OCI-LY1 (cell line): ENCODE measurements around the gene ZNF618.

Source experiments
- H2AFZ ChIP-seq: fragments of 200-600 bp; sonication (generic), shearing (Covaris generic); 2 replicates; pipeline ENCODE4 v1.6.0; 2014; ENCODE audit warnings: antibody characterized with exemption, mild to moderate bottlenecking, low read length
- H3F3A ChIP-seq: fragments of 200-600 bp; sonication (generic), shearing (Covaris generic); 2 replicates; pipeline ENCODE4 v1.6.0; 2014; ENCODE audit warnings: mild to moderate bottlenecking, antibody characterized with exemption, low read length, moderate library complexity; ENCODE audit not compliant: insufficient read depth
- H3K27ac ChIP-seq: fragments of 200-600 bp; sonication (generic); 2 replicates; pipeline ENCODE4 v1.5.1; 2014; ENCODE audit warnings: low read length, mixed run types, mild to moderate bottlenecking, low read depth; ENCODE audit not compliant: poor library complexity, severe bottlenecking
- H3K27me3 ChIP-seq: fragments of 200-600 bp; sonication (generic); 2 replicates; pipeline ENCODE4 v1.6.0; 2014; ENCODE audit warnings: antibody characterized with exemption, mild to moderate bottlenecking, low read length, moderate library complexity; ENCODE audit not compliant: insufficient read depth
- H3K36me3 ChIP-seq: fragments of 200-600 bp; sonication (generic); 2 replicates; pipeline ENCODE4 v1.6.1; 2014; ENCODE audit warnings: mild to moderate bottlenecking, antibody characterized with exemption, low read length, moderate library complexity, mixed read lengths; ENCODE audit not compliant: insufficient read depth
- H3K4me1 ChIP-seq: fragments of 200-600 bp; sonication (generic); 2 replicates; pipeline ENCODE4 v1.5.1; 2014; ENCODE audit warnings: mild to moderate bottlenecking, low read length, moderate library complexity; ENCODE audit not compliant: insufficient read depth, severe bottlenecking
- H3K4me2 ChIP-seq: fragments of 200-600 bp; sonication (generic), shearing (Covaris generic); 2 replicates; pipeline ENCODE4 v1.6.1; 2014; ENCODE audit warnings: low read length
- H3K4me3 ChIP-seq: fragments of 200-600 bp; sonication (generic); 2 replicates; pipeline ENCODE4 v1.5.1; 2014; ENCODE audit warnings: low read length, low read depth, mild to moderate bottlenecking, mixed read lengths; ENCODE audit not compliant: poor library complexity, severe bottlenecking
- H3K79me2 ChIP-seq: fragments of 200-600 bp; shearing (Covaris generic); 2 replicates; pipeline ENCODE4 v1.6.1; 2016; ENCODE audit warnings: mixed run types, low read length, mixed read lengths; ENCODE audit not compliant: insufficient read depth
- H3K9ac ChIP-seq: fragments of 200-600 bp; sonication (generic), shearing (Covaris generic); 2 replicates; pipeline ENCODE4 v1.6.1; 2014; ENCODE audit warnings: mild to moderate bottlenecking, low read length, mixed read lengths
- H3K9me2 ChIP-seq: fragments of 200-600 bp; sonication (generic), shearing (Covaris generic); 2 replicates; pipeline ENCODE4 v1.6.1; 2014; ENCODE audit warnings: low read depth, mild to moderate bottlenecking, low read length, mixed read lengths
- H3K9me3 ChIP-seq: fragments of 200-600 bp; shearing (Covaris generic); 2 replicates; pipeline ENCODE4 v1.6.1; 2014; ENCODE audit warnings: low read length, mixed read lengths
- H4K20me1 ChIP-seq: fragments of 200-600 bp; sonication (generic), shearing (Covaris generic); 2 replicates; pipeline ENCODE4 v1.6.0; 2016; ENCODE audit warnings: mild to moderate bottlenecking, low read length; ENCODE audit not compliant: insufficient read depth
- CTCF ChIP-seq: fragments of 200-600 bp; sonication (generic), shearing (Covaris generic); IDR thresholded peaks from 2 replicates; pipeline ENCODE4 v1.5.1; 2017; ENCODE audit warnings: mild to moderate bottlenecking, antibody characterized with exemption, low read length, moderate library complexity, mixed read lengths
- EZH2 ChIP-seq: fragments of 200-600 bp; sonication (generic), shearing (Covaris generic); IDR thresholded peaks from 2 replicates; pipeline ENCODE4 v1.8.0; 2017; ENCODE audit warnings: borderline replicate concordance, mixed run types, mild to moderate bottlenecking, antibody characterized with exemption, low read length, moderate library complexity, mixed read lengths

ZNF618 gene

GRCh38 chr9:114083666-114084065 is 207.6 kb downstream of the ZNF618 start:
- Histone ChIP-seq H3K9me3 (no peaks in the 10 kb centered on the region), H3F3A (no peaks in the 10 kb centered on the region), H3K36me3 (no peaks in the 10 kb centered on the region), H3K9ac (no peak overlapping the region), H3K4me3 (no peak overlapping the region), H3K27ac (no peak overlapping the region), H3K4me1 (no peaks in the 10 kb centered on the region), H3K27me3 (no peaks in the 10 kb centered on the region; the same call in 1 of the 2 replicates), H3K79me2 (no peaks in the 10 kb centered on the region), H3K9me2 (no peaks in the 10 kb centered on the region), H2AFZ (no peak overlapping the region), H3K4me2 (no peak overlapping the region), H4K20me1 (no peaks in the 10 kb centered on the region)
- no peak for TF ChIP-seq EZH2
- TF ChIP-seq CTCF = no peak

- Histone ChIP-seq H3K9ac (no peak overlapping the region), H3K9me3 (no peaks in the 10 kb centered on the region), H3K27me3 (no peaks in the 10 kb centered on the region; the same call in 1 of the 2 replicates), H3K79me2 (no peaks in the 10 kb centered on the region), H2AFZ (no peak overlapping the region), H3K4me3 (no peak overlapping the region), H4K20me1 (no peaks in the 10 kb centered on the region), H3F3A (no peaks in the 10 kb centered on the region), H3K4me1 (no peaks in the 10 kb centered on the region), H3K9me2 (no peaks in the 10 kb centered on the region), H3K27ac (no peak overlapping the region), H3K4me2 (no peak overlapping the region), H3K36me3 (no peaks in the 10 kb centered on the region)
- TF ChIP-seq EZH2 (no peak), CTCF (no peak)
These were observed 208.4 kb downstream of the ZNF618 start for GRCh38 chr9:114084282-114085073.

- no peaks in the 10 kb centered on the region; the same call in 1 of the 2 replicates for H3K27me3 ChIP-seq
- TF ChIP-seq EZH2 (no peak), CTCF (no peak)
- no peak overlapping the region for H3K4me2 ChIP-seq
- H4K20me1 ChIP-seq = no peaks in the 10 kb centered on the region
- no peaks in the 10 kb centered on the region for H3K9me2 ChIP-seq
- no peaks in the 10 kb centered on the region for H3K9me3 ChIP-seq
- no peaks in the 10 kb centered on the region for H3F3A ChIP-seq
- no peak overlapping the region for H2AFZ ChIP-seq
- no peak overlapping the region for H3K4me3 ChIP-seq
- H3K79me2 ChIP-seq = no peaks in the 10 kb centered on the region
- no peaks in the 10 kb centered on the region for H3K4me1 ChIP-seq
- no peak overlapping the region for H3K27ac ChIP-seq
- no peaks in the 10 kb centered on the region for H3K36me3 ChIP-seq
- no peak overlapping the region for H3K9ac ChIP-seq
These were observed 209.3 kb downstream of the ZNF618 start for GRCh38 chr9:114085387-114085789.
